ENCODE data around the gene NR6A1.
A peak's percentile ranks its signal among the peaks of the same experiment; 100 is the strongest.
"Not testable (repeated sequence)": the region's sequence is repeated elsewhere in the genome, so short reads cannot be mapped to it uniquely, and the experiment has no call there.

Gene NR6A1

DNA sequence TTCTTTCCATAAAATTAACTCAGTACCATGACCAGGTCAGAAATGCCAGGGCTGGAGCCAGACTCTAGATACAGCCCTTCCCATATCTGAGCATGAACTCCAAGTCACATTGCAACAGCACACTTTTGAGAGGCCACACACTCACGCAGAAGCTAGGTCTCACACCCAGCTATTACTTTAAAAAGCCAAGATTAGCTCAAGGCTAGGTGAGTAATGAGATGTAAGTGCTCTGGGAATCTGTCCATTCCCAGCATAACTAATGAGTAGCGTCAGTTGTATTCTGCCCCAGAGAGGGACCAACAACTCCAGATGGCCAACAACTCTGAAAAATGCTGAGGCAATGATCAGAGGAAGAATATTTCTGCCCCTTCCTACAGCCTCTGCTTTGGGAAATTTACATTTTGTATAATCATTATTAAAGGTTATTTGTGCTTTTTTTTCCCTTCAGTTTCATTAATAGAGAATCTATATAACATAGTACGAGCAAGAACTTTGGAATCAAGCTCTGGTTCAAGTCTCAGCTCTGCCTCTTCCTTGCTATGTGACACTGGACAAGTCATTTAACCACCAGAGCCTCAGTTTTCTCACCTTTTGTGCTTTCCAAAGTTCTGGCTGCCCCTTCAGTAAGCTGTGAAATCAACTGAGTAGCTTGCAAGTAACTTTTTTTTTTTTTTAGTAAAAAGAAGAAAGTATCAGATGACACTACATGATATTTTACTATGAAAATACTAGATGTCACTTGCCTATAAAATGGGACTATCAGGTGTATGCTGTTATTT, 118.3 kb downstream of the NR6A1 start:
- no peak for DNase-seq

DNA sequence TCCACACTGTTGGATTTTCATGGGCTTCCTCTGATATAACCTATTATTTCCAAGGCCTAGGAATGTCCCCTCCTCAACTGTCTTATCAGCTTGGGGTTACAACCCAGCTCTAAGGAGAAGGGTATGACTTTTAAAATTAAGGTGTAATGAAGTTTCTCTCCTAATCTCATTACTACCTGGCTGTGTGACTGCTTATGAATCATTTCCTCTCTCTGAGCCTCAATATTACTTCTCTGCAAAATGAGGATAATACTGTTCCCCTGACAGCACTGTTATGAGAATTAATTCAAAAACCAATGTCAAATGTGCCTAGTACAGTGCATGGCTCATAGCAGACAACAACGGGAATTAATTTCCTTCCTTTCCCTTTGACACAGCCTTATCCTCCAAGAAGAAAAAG, 118.9 kb downstream of the NR6A1 start:
- DNase-seq = no peak

DNA sequence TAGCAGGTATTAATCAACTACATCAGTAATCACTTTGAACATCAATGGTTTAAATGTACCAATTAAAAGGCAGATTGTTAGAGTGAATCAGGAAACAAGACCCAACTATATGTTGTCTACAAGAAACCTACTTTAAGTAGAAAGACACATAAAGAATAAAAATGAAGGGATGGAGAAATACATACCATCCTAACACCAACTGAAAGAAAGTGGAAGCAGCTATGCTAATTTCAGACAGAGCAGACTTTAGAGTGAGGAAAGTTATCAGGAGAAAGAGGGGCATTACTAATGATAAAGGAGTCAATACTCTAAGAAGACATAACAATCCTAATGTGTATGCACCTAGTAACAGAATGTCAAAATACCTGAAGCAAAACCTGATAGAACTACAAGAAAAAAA, 125.8 kb downstream of the NR6A1 start:
- DNase-seq = no peak

DNA sequence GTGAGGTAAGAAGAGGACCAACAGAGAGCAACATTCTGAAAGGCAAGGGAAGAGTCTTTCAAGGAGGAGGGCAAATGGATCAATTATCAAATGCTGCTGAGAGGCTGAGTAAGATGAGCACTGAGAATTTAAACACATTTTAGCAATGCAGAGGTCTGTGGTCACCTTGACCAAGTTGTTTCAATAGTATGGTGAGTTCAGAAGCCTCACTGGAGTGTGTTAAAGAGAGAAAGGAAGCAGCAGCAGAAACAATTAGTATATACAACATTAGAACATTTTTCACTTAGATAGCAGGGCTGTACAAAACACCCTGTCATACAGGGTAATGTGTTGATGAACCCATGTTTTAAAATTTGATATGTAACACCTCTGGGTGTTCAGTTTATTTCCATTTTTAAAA, 131.5 kb downstream of the NR6A1 start:
- DNase-seq = no peak

DNA sequence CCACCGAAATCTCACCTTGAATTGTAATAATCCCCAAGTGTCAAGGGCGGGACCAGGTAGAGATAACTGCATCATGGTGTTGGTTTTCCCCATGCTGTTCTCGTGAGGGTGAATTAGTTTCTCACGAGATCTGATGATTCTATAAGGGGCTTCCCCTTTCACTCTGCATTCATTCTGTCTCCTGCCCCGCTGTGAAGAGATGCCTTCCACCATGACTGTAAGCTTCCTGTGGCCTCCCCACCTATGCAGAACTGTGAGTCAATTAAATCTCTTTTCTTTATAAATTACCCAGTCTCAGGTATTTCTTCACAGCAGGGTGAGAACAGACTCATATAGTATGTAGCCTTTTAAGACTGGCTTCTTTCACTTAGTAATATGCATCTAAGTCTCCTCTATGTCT, 135.8 kb downstream of the NR6A1 start:
- no peak for DNase-seq

DNA sequence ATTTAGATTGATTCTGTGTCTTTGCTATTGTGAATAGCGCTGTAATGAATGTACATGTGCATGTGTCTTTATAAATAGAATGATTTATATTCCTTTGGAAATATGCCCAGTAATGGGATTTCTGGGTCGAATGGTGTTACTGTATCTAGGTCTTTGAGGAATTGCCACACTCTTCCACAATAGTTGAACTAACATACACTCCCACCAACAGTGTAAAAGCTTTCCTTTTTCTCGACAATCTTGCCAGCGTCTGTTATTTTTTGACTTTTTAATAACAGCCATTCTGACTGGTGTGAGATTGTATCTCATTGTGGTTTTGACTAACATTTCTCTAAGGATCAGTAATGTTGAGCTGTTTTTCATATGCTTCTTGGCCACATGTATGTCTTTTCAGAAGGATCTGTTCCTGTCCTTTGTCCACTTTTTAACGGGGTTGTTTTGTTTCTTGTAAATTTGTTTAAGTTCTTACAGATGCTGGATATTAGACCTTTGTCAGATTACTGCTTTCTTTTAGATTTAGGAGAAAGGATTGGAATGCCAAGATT, 139.0 kb downstream of the NR6A1 start:
- no peak for DNase-seq

DNA sequence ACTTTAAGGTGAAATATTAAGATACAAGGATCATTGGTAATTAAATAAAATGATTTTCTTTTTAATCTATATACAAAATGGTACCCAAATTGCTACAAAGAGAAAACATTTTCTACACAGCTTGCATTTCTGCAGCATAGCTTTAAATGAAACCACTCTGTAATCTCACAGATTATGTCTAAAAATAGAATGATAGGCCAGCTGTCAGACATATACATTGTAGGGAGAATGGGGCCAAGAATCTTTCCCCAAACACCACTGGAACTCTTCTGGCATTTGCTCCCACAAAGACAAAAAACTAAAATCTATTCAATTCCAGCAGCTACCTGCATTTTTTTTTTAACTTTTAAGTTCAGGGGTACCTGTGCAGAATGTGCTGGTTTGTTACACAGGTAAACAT, 139.8 kb downstream of the NR6A1 start:
- DNase-seq = no peak

DNA sequence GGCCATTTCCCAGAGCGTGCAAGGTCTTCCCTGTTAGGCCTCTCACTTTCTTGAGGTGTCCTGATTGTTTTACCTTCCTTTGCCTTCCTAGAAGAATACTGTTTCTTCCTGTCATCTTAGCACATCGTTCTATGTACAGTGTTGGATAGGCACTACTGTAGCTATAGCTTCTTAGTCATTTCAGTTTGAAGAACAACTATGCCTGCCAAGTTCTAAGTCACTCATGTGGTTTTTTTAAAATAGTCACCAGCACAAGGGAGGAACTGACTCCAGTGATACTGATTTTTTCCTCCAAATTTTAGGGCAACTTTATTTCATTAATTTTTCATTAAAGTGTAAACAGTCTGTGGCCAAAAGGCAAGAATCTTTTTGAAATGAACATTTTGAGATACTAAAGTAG, 141.5 kb downstream of the NR6A1 start:
- no peak for DNase-seq

DNA sequence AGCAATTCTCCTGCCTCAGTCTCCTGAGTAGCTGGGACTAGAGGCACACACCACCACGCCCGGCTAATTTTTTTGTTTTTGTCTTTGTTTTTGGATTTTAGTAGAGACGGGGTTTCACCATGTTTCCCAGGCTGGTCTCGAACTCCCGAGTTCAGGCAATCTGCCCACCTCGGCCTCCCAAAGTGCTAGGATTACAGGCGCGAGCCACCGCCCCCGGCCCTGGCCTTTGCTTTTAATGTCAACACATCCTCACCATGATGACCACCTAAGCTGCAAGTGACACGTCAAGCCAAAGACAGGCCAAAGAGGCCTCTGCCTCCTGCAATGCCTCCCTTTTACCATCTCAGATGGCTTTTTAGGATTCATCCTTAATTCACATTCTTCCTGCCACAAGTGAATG, 142.4 kb downstream of the NR6A1 start:
- DNase-seq = no peak

DNA sequence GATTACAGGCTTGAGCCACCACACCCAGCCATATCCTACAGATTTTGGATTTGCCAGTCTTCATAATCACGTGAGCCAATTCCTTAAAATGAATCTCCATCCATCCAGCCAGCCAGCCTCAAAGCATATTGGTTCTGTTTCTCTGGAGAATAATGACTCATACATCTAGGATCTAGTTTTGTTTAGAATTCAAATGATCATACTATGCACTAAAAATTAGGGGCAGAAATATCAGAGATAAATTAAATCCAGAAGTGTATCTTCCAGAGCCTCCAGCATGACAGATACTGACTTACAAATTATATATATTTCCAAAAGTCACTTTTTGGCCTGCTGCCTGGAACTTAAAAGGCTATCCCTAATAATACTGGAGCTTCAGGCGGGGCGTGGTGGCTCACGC, 144.8 kb downstream of the NR6A1 start:
- DNase-seq = no peak

DNA sequence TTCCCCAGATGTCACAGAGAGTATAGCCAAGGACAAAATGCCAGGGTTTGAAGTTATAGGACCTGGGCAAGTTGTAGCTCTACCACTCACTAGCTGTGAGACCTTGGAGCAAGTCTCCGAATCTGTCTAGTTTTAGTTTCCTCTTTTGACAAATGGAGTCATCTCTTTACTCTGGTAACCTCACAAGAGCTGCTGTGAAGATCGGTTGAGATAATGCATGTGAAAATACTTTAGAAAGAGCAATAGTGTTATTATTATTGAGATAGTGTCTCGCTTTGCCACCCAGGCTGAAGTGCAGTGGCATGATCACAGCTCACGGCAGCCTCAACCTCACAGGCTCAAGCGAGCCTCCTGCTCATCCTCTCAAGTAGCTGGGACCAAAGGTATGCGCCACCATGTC, 146.0 kb downstream of the NR6A1 start:
- DNase-seq = no peak

DNA sequence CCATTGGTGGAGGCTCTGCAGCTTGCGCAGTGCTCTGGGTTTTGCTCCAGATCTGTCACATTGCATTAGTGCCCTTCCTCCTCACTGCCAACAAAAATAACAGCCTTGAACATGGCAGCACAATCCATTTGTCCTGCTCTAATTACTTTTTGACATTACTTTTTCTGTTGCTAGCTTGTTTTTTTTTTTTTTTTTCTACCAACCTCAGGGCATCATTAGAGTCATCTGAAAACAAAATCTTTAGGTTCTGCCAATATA, 146.4 kb downstream of the NR6A1 start:
- peak; percentile 92 for DNase-seq

DNA sequence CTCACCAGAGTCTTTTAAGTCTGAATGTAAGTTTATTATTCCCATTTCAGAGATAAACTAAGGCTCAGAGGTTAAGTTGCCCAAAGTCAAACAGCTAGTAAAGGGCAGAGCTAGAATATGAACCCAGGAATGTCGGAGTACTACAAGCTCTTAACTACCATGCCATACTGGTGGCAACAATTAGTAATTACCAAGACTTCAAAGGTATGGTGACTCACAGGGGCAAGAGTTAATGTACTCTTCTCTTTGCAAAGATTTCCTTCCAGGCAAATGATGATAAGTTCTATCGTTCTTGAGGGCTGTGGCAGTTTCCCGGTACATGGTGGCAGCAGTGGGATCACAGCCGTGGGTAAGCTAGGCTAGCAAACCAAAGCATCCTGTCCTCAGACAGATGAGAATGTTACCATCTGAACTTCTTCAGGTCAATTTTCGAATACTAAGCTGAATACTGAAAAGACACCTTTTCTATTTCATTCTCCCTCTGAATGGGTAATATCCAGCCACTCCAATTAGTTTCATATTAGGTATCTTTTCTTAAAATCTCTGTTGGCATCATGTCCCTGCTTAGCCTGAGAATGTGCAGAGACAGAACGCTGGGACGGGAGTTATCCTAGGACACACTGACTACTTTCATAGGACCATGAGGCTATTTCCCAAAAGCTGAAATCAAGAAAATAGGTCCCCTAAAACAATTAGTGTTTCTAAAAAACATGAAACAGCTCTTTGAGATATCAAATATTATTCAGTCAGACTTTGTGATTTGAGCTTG, 147.0 kb downstream of the NR6A1 start:
- no peak for DNase-seq

DNA sequence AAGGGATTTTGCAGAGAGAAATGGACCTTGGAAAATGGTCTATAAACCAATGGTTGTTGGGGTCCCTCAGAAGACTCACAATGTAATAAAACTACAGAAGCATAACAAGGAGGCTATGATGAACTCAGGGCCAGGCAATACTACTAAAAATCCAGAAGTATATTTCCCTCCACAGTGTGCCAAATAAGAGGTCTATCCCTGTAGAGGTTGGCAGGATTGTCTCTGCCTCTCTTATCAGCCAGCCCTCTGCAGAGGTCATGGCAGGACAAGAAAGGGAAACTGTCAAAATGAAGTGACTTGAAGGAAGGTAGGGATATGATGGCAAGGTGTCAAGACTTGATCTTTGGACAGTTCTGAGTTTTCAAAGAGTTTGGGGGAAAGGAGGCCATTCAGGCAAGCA, 148.2 kb downstream of the NR6A1 start:
- DNase-seq = no peak

DNA sequence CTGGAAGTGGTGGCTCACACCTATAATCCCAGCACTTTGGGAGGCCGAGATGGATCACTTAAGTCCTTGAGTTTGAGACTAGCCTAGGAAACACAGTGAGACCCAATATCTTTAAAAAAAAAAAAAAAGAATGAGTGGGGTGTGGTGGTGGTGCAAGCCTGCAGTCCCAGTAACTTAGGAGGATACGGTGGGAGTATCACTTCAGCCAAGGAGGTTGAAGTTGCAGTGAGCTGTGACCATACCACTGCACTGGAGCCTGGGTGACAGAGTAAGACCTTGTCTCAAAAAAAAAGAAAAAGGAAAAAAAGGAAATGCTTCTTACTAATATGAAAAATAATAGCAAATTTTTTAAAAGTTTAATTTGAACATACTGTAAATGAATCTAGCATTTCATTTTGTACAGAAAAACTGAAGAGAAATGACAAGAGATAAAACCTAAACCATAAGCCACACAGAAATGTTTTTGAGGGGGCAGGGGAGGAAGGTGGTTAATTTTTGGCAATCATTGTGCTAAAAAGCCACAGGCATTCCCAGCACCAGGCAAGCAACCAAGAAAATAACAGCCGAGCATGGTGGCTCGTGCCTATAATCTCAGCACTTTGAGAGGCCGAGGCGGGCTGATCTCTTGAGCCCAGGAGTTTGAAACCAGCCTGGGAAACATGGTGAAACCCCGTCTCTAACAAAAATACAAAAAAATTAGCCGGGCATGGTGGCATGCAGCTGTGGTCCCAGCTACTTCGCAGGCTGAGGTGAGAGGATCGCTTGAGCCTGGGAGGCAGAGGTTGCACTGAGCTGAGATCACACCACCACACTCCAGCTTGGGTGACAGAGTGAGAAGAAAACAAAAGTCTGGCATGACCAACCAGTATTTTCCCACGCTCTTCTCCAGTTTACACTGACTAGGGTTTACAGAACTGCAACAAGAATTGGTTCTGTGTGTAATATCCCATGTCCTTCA, 149.5 kb downstream of the NR6A1 start:
- DNase-seq = peak; percentile 30

DNA sequence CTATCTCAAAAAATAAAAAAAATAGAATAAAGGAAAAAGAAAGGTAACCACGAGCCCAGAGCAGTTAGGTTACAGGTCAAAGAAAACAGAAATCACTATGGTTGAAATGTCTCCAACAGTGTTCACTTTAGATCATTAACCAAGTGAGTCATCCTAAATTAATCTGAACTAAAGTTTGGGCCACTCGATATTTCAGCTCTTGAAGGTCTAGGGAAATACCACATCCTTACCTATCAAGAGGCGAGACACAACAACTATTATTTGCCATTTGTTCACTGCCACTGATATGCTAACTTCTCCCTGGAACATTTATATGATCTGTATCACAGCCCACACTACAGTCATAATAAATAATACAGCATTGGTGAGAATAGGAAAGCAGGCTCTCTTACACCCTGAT, 152.6 kb downstream of the NR6A1 start:
- no peak for DNase-seq

DNA sequence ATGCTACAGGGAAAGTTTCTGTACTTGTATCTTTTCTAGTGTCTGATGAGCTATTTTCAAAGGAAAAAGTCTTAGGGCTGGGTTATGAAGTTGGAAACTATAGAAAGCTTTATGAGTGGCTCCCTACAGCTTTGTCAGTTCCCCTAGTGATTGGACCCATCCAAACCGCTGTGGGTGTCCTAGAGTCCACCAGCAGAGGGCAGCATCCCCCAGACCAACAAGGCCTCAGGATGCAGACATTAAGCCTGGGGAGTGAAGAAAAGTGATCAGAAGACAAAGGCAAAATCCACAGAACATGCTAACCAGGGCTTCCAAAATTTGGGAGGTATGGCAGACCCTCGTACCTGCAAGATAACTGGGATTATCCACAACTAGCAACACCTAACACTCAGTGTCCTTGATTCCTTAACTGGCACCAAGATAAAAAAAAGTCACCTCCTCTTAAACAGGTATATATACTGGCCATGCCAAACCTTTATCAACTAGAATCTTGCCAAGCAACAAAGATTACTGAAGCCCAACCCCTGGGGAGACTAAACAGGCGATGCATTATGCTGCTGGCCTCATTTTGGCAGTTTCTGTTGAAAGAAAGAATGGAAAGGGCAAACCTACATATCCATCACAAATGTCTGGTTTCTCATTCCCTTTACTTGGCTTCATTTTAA, 153.5 kb downstream of the NR6A1 start:
- peak; percentile 86 for DNase-seq

DNA sequence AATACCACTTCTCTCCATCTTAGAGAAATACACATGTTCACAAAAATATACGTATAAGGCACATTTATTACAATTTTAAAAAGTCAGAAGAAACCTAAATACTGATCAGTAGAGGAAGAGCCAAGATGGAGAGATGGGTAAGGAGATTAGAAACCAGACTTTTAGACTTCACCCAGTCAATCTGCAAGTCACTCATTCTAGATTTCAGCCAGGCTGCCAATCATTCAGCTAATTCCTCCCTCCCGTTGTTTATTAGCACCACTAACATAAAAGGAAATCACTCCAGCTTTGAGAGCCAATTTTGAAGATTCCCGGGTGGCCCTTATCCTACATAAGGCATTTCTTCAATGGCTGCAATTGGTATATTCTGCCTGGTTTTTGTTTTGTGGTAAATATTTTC, 154.2 kb downstream of the NR6A1 start:
- DNase-seq = no peak

DNA sequence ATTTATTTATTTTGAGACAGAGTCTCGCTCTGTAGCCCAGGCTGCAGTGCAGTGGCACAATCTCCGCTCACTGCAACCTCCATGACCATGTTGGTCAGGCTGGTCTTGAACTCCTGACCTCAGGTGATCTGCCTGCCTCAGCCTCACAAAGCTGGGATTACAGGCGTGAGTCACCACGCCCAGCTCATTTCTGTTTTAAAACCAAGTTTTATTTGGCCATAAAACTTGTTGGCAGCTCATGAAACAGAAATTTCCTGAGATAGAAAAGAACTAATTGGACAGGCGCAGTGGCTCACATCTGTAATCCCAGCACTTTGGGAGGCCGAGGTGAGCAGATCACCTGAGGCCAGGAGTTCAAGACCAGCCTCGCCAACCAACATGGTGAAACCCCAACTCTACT, 155.3 kb downstream of the NR6A1 start:
- DNase-seq = not testable (repeated sequence)

DNA sequence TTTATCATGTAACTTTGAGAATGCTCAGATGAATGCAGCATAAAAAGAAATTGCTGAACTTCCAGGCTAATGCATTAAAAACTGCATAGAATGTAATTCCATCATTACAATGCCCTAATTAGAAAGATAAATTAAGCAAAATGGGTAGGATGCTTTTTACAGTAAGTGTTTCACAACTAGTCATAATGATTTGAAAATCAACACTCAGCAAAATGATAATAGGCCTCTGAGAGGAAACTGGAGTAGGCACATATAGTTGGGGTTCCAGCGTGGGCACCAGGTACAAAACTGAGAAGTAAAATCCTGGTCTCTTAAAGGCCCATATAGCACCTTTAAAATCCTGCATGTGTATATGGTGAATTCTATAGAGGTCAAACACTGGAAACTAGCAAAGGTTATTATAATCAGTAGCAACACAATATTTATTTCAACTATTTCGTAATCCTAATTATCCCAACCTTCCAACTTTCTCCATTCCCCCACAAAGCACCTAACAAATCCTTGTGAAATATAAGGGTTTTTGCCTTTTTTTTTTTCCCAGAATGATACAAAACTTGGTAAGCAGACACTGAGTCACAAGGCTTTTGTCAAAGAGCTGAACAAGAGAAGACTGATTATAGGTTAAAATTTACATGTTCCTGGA, 155.9 kb downstream of the NR6A1 start:
- DNase-seq = no peak

DNA sequence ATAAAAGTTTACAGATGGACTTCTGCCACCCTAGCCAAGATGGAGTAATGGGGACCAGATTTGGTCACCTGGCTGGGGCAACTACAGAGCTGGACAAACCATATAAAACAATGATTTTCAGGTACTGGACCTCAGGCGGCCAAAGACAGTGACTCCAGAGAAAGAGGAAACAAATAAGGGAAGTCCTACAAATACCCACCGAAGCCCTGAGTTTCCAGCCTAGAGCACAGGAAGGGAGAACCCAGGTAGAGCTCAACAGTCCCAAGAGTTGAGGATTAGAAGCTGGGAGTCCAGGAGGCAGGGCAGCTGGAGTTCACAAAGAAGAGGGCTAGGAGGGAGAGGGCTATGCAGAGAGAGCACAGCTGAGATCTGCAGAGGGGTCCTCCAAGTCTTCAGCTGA, 157.3 kb downstream of the NR6A1 start:
- DNase-seq = no peak

DNA sequence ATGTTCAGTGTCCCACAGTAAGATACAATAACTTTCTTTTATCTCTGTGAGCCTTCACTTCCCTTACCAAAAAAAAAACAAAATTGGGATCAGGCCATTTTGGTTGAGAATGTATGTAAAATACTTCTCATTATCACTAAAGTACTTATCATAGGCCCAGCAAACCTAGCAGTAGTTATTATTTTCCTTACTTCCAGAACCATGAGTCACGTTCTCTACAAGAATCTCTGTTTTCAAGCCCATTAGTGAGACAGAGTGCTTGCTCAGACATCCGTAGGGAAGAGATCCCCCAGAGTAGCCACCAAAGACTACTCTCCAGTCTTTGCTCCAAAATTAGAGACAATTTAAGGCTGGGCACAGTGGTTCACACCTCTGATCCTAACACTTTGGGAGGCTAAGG, 160.0 kb downstream of the NR6A1 start:
- DNase-seq = no peak
